ENCODE results near the gene RBBP6.

DNA sequence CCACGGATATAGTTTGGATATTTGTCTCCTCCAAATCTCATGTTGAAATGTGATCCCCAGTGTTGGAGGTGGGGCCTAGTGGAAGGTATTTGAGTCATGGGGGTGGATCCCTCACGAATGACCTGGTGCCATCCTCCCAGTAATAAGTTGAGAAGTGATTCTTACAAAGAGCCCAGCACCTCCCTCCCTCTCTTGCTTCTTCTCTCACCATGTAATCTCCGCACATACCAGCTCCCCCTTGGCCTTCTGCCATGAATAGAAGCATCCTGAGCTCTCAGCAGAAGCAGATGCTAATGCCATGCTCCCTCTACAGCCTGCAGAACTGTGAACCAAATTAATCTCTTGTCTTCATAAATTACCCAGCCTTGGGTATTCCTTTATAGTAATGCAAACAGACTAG, 41.9 kb upstream of the RBBP6 start:
- TF ChIP-seq, protein P1, sequence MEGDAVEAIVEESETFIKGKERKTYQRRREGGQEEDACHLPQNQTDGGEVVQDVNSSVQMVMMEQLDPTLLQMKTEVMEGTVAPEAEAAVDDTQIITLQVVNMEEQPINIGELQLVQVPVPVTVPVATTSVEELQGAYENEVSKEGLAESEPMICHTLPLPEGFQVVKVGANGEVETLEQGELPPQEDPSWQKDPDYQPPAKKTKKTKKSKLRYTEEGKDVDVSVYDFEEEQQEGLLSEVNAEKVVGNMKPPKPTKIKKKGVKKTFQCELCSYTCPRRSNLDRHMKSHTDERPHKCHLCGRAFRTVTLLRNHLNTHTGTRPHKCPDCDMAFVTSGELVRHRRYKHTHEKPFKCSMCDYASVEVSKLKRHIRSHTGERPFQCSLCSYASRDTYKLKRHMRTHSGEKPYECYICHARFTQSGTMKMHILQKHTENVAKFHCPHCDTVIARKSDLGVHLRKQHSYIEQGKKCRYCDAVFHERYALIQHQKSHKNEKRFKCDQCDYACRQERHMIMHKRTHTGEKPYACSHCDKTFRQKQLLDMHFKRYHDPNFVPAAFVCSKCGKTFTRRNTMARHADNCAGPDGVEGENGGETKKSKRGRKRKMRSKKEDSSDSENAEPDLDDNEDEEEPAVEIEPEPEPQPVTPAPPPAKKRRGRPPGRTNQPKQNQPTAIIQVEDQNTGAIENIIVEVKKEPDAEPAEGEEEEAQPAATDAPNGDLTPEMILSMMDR (IDR thresholded peaks at IDR 0.05): no peak
- TF ChIP-seq POLR2A (IDR thresholded peaks at IDR 0.05): no peak

Data from lower leg skin (tissue), 3 donors.